Fibroblast of mammary gland (primary cell): Measurements from ENCODE around the gene CERS4.
"Not testable (repeated sequence)": the region's sequence is repeated elsewhere in the genome, so short reads cannot be mapped to it uniquely, and the experiment has no call there.

Source experiments
- DNase-seq: peaks from one replicate; pipeline ENCODE4 v3.0.0-alpha.2; 2010; ENCODE audit warnings: low read depth
- H3K4me3 ChIP-seq: 2 replicates; pipeline ENCODE4 v1.5.1; 2011; ENCODE audit warnings: low read depth, mild to moderate bottlenecking, low read length, moderate library complexity; ENCODE audit not compliant: control insufficient read depth
- CTCF ChIP-seq: conservative IDR thresholded peaks from 2 replicates; pipeline ENCODE4 v1.5.1; 2011; ENCODE audit warnings: low read depth, low read length, inconsistent platforms; ENCODE audit not compliant: control insufficient read depth, insufficient read depth

Gene CERS4

DNA sequence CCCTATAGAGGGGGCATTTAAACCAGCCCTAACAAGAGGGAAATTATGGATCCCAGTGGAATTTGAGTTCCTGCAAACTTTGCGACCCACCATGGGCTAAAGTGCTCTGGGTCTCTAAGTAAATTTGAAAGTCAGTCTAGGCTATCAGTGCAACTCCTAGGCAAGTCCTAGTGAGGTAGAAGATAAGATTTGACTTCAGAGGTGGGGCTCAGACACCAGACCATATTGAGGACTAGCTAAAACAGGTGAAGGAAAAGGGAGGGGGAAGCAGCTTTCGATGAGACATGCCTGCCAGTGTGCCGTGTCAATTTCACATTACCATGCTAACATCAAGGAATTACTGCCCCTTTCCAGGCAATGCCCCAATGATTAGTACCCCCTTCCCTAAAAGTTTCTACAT, 60.6 kb downstream of the CERS4 start:
- no peak overlapping the region for H3K4me3 ChIP-seq
- DNase-seq = no peak
- TF ChIP-seq CTCF = no peak

DNA sequence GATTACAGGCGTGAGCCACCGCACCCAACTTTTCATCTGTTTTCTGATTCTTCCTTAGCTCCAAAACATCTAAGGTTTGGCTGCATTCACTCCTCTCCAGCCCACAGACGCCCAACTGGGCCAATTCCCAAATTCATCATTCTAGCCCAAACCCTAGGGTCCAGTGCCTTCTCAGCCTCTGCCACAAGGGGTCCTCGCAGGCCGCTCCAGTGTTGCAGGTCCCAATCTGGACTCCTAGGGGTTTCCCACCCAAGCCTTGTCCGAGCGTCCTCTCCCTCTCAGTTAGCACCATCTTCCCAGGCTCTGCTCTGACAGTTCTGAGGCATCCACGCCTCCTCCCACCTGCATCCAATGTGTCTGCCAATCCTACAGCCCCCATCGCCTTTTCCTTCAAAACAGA, 67.3 kb downstream of the CERS4 start:
- not testable (repeated sequence) for DNase-seq, H3K4me3 ChIP-seq

DNA sequence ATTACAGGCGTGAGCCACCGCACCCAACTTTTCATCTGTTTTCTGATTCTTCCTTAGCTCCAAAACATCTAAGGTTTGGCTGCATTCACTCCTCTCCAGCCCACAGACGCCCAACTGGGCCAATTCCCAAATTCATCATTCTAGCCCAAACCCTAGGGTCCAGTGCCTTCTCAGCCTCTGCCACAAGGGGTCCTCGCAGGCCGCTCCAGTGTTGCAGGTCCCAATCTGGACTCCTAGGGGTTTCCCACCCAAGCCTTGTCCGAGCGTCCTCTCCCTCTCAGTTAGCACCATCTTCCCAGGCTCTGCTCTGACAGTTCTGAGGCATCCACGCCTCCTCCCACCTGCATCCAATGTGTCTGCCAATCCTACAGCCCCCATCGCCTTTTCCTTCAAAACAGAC, 82.2 kb downstream of the CERS4 start:
- not testable (repeated sequence) for H3K4me3 ChIP-seq, DNase-seq

GRCh38 chr19:8302357-8302691, 93.2 kb downstream of the CERS4 start:
- TF ChIP-seq CTCF = no peak
- no peak for DNase-seq
- no peak overlapping the region for H3K4me3 ChIP-seq

- no peak overlapping the region for H3K4me3 ChIP-seq
- DNase-seq = no peak
- no peak for TF ChIP-seq CTCF
Observed at GRCh38 chr19:8302734-8303133, 93.6 kb downstream of the CERS4 start.

DNA sequence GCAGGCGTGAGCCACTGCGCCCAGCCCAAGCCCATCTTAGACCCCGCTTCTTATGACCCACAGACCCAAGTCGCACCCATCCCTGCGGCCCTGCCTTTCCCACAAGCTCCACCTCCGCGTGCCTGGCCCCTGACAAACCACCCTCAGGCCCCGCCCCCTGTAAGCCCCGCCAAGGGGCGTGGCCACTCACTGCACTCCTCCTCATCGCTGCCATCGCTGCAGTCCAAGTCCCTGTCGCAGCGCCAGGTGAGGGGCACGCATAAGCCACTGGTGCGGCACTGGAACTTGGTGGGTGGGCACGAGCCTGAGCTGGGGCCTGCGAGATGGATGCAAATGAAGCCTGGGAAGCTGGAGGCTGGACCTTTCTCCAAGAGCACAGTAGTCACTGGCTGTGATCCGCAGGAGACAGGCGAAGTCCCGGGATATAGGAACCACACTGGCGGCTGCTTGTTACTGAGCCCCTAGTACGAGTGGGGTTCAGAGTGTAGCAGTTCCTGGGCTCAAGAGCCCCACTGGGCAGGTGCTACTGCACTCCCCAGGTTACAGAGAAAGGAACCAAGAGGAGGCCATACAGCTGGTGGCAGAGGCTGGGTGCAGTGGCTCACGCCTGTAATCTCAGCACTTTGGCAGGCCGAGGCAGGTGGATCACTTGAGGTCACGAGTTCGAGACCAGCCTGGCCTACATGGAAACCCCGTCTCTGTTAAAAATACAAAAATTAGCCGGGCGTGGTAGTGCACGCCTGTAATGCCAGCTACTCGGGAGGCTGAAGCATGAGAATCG, 95.9 kb downstream of the CERS4 start:
- TF ChIP-seq CTCF = no peak
- no peak overlapping the region for H3K4me3 ChIP-seq
- DNase-seq = no peak

DNA sequence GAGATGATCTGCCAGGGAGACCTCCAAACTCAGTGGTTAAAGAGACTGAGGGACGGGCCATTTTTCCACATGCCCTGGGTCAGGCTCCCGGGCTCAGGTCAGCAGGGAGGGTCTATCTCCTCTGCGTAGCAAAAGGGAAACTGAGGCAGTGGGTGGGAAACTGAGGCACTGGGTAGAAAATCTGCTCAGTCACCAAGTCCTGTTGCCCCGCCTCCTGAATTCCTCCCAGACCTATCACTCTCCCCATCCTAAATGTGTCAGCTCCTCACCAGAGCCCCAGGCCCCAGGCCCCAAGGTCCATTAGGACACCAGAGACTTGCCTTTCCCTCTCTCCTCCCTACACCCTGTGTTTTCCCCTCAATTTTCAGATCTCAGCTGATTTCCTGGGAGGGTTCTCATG, 96.6 kb downstream of the CERS4 start:
- no peak for DNase-seq
- no peak overlapping the region for H3K4me3 ChIP-seq
- no peak for TF ChIP-seq CTCF
